ENCODE data around the gene SPTBN5.

The SPTBN5 gene

DNA sequence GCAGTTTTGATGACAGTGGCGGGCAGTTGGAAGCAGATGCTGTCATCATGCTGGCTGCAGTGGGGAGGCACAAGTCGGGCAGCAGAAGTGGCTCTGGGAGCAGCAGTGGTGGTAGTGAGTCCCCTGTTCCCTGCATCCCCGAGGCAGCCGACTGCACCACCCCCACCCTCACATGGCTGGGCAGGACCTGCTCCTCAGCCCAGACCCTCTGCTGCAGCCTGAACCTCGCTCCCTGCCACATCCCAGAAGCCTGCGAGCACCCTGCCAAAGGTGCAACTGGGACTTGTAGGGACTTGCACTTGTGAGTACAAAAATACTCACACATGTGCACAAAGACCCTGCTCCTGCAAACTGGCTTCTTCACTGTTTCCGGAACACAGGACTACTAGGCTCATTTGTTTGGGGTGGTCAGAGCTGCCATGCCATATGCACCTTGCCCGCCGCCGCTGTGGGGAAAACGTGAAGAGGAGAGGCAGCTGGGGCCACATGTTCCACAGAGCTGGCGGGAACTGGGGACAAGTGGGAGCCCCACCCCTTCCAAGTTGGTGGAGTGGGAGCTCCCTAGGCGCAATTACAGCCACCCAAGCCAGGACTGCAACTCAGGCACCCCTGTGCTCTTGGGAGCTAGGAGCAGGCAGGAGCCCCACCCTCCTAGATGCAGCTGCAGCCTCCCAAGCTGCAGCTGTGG is 63.8 kb downstream of the SPTBN5 start:
- H3K4me3 Mint-ChIP-seq, result no peak overlapping the region
- no peaks in the 10 kb centered on the region for H3K9me3 Mint-ChIP-seq
- H3K36me3 Mint-ChIP-seq (ENCODE audit: low read depth), result peaks cover 15% of the 10 kb centered on the region
- no peak for DNase-seq
- H3K4me1 Mint-ChIP-seq, result peaks cover 16% of the 10 kb centered on the region
- H3K27ac Mint-ChIP-seq, result no peak overlapping the region
- TF ChIP-seq, protein P1, sequence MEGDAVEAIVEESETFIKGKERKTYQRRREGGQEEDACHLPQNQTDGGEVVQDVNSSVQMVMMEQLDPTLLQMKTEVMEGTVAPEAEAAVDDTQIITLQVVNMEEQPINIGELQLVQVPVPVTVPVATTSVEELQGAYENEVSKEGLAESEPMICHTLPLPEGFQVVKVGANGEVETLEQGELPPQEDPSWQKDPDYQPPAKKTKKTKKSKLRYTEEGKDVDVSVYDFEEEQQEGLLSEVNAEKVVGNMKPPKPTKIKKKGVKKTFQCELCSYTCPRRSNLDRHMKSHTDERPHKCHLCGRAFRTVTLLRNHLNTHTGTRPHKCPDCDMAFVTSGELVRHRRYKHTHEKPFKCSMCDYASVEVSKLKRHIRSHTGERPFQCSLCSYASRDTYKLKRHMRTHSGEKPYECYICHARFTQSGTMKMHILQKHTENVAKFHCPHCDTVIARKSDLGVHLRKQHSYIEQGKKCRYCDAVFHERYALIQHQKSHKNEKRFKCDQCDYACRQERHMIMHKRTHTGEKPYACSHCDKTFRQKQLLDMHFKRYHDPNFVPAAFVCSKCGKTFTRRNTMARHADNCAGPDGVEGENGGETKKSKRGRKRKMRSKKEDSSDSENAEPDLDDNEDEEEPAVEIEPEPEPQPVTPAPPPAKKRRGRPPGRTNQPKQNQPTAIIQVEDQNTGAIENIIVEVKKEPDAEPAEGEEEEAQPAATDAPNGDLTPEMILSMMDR (IDR thresholded peaks at IDR 0.05), result no peak
- H3K27me3 Mint-ChIP-seq (ENCODE audit: low read depth, poor library complexity), result peaks cover 20% of the 10 kb centered on the region

DNA sequence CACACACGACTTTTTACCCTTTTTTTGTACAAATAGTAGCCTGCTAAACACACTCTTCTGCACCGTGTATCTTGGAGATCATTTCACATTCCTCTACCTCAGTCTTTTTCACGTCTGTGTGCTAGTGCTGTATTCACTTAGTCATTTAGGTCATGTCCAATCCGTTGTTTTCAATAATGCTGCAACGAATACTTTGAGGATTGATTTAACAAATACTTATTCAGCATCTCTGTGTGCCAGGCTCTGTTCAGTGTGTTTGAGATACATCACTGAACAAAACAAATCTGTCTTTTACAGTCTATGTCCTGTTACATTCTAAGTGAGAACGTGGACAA is 65.1 kb downstream of the SPTBN5 start:
- no peak for DNase-seq
- peaks cover 16% of the 10 kb centered on the region for H3K4me1 Mint-ChIP-seq
- peaks cover 21% of the 10 kb centered on the region for H3K27me3 Mint-ChIP-seq (ENCODE audit: low read depth, poor library complexity)
- peak overlapping the region; percentile 94 for H3K4me3 Mint-ChIP-seq
- TF ChIP-seq, protein P1 (IDR thresholded peaks at IDR 0.05), result no peak
- no peak overlapping the region for H3K27ac Mint-ChIP-seq
- H3K9me3 Mint-ChIP-seq, result no peaks in the 10 kb centered on the region
- peaks cover 19% of the 10 kb centered on the region for H3K36me3 Mint-ChIP-seq (ENCODE audit: low read depth)

DNA sequence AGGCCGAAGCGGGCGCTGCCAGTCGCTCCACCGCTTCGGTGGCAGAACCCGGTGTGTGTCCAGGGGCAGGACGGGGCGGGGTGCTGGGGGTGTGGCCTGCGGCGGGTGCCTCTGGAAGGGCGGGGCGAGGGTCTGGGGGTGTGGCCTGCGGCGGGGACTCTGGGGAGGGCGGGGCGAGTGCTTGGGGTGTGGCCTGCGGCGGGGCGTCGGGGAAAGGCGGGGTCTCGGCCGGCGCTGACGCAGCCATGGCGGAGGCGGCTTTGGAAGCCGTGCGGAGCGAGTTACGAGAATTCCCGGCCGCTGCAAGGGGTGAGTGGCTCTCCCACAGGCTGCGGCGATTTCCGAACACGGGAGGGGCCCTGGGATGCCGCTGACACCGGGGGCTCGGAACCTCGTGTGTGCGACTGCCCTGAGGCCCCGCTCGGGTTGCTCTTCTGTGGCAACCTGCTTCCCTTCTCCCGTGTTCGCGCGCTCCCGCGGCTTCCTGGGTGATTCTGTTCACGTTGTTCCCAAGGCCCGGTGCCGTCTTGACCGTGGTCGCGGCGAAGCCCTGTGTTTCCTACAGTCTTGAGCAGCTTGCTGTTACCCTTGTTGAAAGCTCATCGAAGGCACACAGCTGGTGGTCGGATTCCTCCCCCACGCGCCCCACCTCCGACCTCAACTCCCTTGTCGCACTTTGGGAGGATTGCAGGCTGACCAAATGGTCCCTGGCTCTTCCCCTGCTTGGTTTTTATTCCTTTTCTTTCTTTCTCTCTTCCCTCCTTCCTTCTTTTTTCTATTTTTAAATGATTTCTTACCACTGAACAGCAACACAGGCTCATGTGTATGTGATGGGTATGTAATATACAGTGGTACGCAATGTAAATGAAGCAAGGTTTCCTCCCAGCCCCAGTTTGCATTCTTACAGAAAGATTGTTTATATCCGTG is 65.7 kb downstream of the SPTBN5 start, which contains the start of gene JMJD7:
Gene JMJD7 (plus strand): TSS at position 213 of the 927 bp plus-strand sequence. CDS start 33 bp downstream, at position 246.
- TF ChIP-seq, protein P1 (IDR thresholded peaks at IDR 0.05), result no peak
- H3K9me3 Mint-ChIP-seq, result no peaks in the 10 kb centered on the region
- peak within 1 kb of the TSS; percentile 16 for H3K27ac Mint-ChIP-seq
- peak; percentile 99 for DNase-seq
- H3K27me3 Mint-ChIP-seq (ENCODE audit: low read depth, poor library complexity), result peaks cover 21% of the 10 kb centered on the region
- H3K4me3 Mint-ChIP-seq, result peak within 1 kb of the TSS; percentile 94
- H3K36me3 Mint-ChIP-seq (ENCODE audit: low read depth), result peaks cover 19% of the 10 kb centered on the region
- H3K4me1 Mint-ChIP-seq, result peaks cover 16% of the 10 kb centered on the region

DNA sequence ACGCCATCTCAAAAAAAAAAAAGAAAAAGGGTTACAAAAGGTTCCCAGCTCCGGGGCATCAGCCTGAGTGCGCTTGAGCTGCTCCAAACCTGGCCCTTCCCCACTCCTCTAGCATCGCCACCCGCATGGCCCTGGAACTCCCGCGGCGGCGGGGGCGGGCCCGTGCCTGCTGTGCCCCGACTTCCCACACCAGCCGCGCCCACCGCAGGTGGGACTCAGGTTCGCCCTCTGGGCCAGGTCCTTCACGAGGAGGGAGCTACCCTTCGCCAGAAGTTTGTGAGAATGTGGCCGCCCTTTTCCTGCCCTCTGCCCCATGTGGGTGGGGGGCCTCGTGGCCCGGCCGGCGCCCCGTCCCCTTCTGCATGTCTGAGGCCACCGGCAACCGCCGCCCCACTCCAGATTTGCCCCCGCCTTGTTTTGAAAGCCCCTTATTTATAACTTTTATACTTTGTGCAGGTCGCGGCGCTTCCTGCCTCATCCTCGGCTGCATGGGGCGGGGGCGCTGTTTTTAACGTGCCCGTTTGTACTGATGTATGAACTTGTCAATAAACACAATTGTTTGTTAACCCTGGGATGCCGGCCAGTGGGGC is 66.5 kb downstream of the SPTBN5 start:
- Mint-ChIP-seq H3K27ac (no peak overlapping the region), H3K9me3 (no peaks in the 10 kb centered on the region), H3K4me3 (peak overlapping the region; percentile 94), H3K27me3 (ENCODE audit: low read depth, poor library complexity) (peaks cover 21% of the 10 kb centered on the region), H3K36me3 (ENCODE audit: low read depth) (peaks cover 15% of the 10 kb centered on the region), H3K4me1 (peaks cover 16% of the 10 kb centered on the region)
- TF ChIP-seq, protein P1 (IDR thresholded peaks at IDR 0.05), result no peak
- peak; percentile 29 for DNase-seq

DNA sequence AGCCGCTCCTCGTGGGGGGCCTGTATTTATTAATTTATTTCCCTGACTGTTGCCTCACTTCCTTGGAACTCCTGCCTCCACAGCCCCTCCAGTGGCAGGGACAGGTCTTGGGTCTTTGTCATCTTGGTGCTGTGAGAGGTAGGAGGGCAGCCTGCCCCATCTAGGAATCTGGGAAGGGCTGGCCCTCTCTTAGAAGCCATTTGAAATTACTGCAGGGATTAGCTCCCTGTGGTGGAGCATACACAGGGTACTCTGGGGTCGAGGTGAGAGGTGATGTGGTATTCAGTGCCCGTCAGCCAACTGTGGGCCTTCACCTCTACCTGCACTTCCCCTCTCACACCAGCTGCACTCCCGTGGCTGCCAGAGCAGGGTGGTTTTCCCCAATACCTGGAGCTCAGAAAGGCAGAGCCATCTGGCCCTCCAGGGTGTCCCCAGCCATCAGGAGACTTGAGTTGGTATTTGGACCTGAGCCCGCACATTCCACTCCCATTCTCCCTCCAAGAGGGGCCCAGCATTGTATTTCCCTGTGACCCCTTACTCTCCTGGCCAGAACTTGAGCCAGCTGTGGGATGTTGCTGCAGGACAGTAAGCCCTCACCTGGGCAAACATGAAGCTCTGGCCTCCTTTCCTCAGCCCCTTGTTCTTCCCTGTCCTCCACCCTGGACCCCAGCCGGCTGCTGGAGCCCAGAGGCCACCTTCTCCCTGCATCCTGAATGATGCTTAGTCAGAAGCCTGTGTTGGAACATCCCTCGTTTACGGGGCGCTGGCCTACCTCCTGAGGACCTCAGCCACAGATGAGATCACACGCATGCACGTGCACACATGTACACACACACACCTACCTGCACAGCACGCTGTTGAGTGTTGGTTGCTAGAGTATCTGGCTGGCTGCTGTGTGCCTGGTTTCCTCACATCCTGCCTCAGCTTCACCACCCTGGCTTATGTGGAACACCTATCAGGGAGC is 68.0 kb downstream of the SPTBN5 start:
- Mint-ChIP-seq H3K27ac (no peak overlapping the region), H3K9me3 (no peaks in the 10 kb centered on the region), H3K4me3 (peak overlapping the region; percentile 73), H3K36me3 (ENCODE audit: low read depth) (peaks cover 4% of the 10 kb centered on the region), H3K27me3 (ENCODE audit: low read depth, poor library complexity) (peaks cover 21% of the 10 kb centered on the region), H3K4me1 (peaks cover 16% of the 10 kb centered on the region)
- TF ChIP-seq, protein P1 (IDR thresholded peaks at IDR 0.05), result no peak
- no peak for DNase-seq
